NK-92 treated with Interleukin-12 subunit alpha and Interleukin-12 subunit beta, amount 100 ng/mL, for 24 hours (cell line): Measurements from ENCODE around the gene ATXN7L2.
"Not testable (repeated sequence)": the region's sequence is repeated elsewhere in the genome, so short reads cannot be mapped to it uniquely, and the experiment has no call there.

ENCODE experiments used
- DNase-seq: peaks from one replicate; lab custom pipeline; 2025; lab: John Stamatoyannopoulos, UW

Gene ATXN7L2

DNA sequence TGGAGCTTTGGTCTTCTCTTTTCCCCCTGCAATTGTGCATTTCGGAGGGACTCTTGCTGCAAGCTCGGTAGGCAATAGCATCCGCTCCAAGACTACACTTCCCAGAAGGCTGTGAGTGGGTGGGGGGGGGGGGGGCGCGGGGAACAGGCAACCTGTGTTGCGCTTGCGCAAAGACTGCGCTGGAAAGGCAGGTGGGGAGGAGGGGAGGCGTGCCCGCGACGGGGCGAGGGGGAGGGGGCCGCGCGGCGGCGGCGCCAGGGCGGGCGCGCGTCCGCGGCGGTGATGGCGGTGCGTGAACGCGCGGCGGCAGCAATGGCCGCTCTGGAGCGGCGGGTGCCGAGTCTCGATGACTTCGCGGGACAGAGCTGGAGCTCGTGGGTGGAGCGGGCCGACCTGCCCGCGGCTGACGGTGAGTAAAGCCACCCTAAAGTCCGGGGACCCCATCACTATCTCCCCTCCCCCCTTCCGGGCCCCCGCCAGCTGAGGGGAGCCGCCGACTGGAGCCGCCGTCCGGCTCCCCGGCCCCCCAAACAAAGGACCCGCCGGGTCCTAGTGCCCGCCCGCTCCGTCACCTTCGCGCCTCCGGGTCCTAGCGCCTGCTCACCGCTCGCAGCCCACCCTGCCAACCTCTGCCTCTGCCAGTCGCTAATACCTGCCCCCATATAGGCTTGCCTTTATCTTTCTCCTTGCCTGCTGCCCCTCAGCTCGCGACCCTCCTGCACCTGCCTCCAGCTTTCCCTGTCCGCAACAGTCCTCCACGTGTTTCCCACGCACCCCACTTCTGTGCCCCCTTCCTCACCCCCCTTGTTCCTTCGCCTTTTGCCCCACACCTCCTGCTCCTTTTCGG is at the start of gene ATXN7L2:
Gene ATXN7L2, plus strand, starts transcription at position 234 of the 847 bp plus-strand sequence. Its CDS starts 49 bp downstream, at position 283.
- peak; percentile 91 for DNase-seq

DNA sequence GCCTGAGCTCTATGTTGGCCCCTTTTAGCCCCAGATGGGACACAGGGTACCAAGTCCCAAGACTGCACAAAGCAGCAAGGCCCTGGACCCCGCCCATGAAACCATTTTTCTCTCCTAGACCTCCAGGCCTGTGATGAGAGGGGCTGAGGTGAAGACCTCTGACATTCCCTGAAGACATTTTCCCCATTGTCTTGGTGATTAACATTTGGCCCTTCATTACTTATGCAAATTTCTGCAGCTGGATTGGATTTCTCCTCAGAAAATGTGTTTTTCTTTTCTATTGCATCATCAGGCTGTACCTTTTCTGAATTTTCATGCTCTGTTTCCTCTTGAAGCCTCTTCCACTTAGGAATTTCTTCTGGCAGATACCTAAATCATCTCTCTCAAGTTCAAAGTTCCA is 49.2 kb upstream of the ATXN7L2 start:
- DNase-seq, result no peak

GRCh38 chr1:109438798-109439297 is 44.9 kb upstream of the ATXN7L2 start:
- no peak for DNase-seq

DNA sequence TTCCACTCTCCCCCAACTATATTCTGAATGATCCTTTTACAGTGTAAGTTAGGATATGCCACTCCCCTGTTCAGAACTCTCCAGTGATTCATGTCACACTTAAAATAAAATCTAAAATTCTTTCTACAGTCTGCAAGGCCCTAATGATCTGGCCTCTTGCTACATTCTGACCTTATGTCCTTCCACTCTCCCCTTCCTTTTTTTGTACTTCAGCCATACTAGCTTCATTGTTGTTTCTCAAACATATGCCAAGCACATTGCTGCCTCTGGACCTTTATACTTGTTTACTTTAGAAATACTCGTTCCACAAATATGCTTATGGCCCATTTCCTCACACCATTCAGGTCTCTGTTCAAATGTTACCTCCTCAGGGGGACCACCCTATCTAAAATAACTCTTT is 42.6 kb upstream of the ATXN7L2 start:
- DNase-seq, result no peak

GRCh38 chr1:109443476-109443875 is 40.2 kb upstream of the ATXN7L2 start:
- no peak for DNase-seq

- DNase-seq, result no peak
Observed at GRCh38 chr1:109444346-109444745, 39.4 kb upstream of the ATXN7L2 start.

- not testable (repeated sequence) for DNase-seq
Observed at GRCh38 chr1:109445949-109446695, 37.6 kb upstream of the ATXN7L2 start.

- no peak for DNase-seq
Observed at GRCh38 chr1:109447524-109447923, 36.2 kb upstream of the ATXN7L2 start.

GRCh38 chr1:109454497-109455133 is 29.1 kb upstream of the ATXN7L2 start:
- no peak for DNase-seq

GRCh38 chr1:109457819-109458218 is 25.9 kb upstream of the ATXN7L2 start:
- no peak for DNase-seq

DNA sequence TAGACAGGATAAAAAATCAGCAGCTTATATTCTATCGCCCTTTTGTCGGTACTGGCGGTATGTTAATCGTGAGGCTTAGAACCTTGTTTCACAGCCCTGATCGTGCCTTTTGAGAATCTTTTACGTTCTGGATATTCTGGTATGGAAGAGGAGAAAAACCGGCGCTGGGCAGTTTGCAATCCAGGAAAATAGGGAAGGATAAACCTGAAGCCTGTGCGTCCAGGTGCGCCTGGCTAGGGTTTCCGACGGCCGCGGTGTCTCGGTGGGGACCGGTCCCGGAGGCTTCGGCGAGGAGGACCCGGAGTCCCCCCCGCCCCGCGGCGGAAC is 17.6 kb upstream of the ATXN7L2 start:
- no peak for DNase-seq

DNA sequence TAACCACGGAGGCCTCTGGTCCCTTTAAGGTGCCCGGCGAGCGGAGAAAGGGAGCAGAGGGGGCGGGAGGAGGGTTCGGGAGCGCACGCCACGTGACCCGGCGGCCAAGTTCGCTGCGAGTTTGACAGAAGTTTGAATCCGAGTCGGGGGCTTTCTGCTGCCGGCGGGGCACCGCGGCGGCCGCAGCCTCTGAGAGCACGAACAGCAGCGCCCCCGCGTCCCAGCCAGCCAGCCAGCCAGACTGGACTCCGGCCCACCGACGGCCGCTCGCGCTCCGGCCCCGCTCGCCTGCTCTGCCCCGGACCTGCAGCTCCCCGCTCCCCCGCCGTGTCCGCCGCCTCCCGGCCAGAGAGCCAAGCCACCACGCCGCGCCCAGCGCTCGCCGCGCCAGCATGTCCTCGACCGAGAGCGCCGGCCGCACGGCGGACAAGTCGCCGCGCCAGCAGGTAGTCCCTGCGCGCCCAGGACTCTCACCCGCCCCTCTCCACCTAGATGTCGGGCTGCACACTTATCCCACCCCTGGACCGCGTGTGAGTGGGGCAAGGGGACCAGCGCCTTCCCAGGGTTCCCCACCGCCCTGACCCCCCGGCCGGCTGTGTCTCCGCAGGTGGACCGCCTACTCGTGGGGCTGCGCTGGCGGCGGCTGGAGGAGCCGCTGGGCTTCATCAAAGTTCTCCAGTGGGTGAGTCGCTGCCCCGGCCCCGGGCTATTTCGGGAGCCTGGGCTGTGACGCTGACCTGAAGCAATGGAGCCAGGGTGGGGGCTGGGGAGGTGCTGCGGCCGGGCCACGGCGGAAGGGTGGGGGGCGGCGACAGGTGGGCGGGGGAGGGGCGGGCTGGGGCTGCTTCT is 17.0 kb upstream of the ATXN7L2 start, which contains the start of gene SYPL2:
Gene SYPL2, plus strand, starts transcription at position 95 of the 849 bp plus-strand sequence. Its CDS starts 298 bp downstream, at position 393.
- no peak for DNase-seq

DNA sequence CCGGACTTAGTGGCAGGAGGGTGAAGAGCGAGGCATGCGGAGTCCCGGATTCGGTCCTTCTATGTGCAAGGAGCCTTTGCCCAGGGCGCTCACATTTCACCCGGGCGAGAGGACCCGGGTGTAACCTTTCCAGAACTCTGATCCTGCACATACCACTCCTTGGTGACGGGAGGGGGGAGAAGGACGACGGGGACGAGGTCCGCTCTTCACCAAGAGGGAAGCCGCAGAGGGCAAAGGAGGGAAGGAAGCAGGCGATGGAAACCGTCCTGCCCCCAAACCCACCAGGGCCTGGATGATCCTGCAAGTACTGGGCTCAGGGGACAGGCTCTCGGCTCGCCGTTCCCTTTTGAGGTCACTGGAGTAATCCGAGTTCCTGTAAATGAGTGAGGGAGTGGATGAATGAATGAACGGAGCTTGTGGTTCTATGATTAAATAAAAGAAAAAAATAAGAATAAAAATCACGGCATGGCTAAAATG is 16.4 kb upstream of the ATXN7L2 start:
- DNase-seq, result no peak

GRCh38 chr1:109468061-109468460 is 15.6 kb upstream of the ATXN7L2 start:
- no peak for DNase-seq

DNA sequence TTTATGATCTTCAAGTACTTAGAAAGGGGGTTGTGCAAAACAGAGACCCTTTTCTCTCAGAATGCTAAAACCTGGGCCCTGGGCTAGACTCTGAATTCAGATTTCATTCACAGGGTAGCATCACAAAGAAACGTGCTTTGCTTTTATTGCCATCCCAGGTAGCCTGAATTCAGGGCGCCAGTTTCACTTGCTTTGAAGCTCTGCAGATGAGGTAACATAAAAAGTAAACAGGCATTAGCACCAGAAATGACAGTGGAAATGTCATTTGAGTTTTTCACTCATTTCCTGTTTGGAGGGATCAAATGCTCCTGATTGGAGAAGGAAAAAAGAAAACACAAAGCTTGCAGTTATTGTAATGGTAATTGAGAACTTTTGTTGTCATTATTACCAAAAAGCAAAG is 14.8 kb upstream of the ATXN7L2 start:
- no peak for DNase-seq

GRCh38 chr1:109470245-109470644 is 13.5 kb upstream of the ATXN7L2 start:
- DNase-seq, result no peak

GRCh38 chr1:109472779-109473178 is 10.9 kb upstream of the ATXN7L2 start:
- no peak for DNase-seq

DNA sequence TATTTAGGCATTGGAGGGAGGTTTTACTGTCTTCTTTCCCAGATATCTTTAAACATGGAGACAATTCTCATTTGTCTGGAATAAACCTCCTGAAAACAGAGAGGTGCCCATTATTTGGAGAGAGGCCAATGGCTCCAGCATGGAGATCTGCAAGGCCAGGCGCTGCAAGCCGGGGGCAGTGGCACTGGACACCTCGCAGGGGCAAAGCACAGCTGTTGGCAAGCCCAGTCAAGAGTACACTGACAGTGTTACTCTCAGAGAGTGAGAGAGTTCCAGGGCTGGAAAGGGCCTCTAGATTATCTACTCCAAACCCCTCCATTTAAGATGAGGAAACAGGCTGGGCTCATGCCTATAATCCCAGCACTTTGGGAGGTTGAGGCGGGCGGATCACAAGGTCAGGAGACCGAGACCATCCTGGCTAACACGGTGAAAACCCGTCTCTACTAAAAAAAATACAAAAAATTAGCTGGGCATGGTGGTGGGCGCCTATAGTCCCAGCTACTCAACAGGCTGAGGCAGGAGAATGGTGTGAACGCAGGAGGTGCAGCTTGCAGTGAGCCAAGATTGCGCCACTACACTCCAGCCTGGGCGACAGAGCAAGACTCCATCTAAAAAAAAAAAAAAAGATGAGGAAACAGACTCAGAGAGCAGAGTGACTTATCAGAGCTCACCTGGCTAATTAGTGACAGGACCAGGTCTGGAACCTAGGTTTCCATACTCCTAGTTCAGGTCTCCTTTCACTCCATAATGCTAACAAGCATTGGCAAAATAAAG is 10.2 kb upstream of the ATXN7L2 start:
- not testable (repeated sequence) for DNase-seq

DNA sequence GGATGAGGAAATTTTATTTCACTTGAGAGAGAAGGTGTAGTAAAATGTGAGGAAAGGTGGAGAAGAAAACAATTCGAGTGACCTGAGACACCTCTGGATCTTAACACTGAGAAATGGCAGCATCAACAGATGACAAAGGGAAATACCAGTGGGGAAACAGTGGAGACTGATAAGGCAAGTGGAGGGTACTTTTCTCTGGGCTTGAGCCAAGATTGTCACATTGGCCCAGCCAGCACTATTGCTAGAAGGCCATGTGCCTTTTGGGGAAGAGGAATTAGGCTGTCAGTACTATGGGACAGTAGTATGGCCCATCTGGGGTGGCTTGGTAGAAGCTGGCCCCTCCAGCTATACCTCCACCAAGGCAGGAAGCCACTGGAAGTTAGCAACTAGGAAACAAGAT is 9.0 kb upstream of the ATXN7L2 start:
- no peak for DNase-seq

GRCh38 chr1:109475261-109475660 is 8.4 kb upstream of the ATXN7L2 start:
- DNase-seq, result no peak

- DNase-seq, result no peak
Observed at GRCh38 chr1:109476825-109477224, 6.9 kb upstream of the ATXN7L2 start.
